Fibroblast of pulmonary artery (primary cell): Measurements from ENCODE around the gene CYP27C1.

ENCODE experiments used
- DNase-seq: peaks from one replicate; pipeline ENCODE4 v3.0.0-alpha.2; 2010; ENCODE audit warnings: low read depth
- H3K4me3 ChIP-seq: replicated peaks from 2 replicates; pipeline ENCODE4 v1.5.1; 2011; ENCODE audit warnings: low read depth, mild to moderate bottlenecking, control low read depth, low read length, moderate library complexity
- CTCF ChIP-seq: IDR thresholded peaks from 2 replicates; pipeline ENCODE4 v1.5.1; 2011; ENCODE audit warnings: mild to moderate bottlenecking, control low read depth, low read length, inconsistent platforms; ENCODE audit errors: missing control alignments

The CYP27C1 gene

GRCh38 chr2:127220102-127220767 is at the start of gene CYP27C1:
CYP27C1 (minus strand) TSS chr2:127220299; CDS start chr2:127220270, 29 bp downstream.
- peak within 1 kb of the TSS; percentile 38 for H3K4me3 ChIP-seq
- DNase-seq = no peak
- no peak for TF ChIP-seq CTCF

GRCh38 chr2:127261804-127262406 is 41.8 kb upstream of the CYP27C1 start:
- TF ChIP-seq CTCF = no peak
- DNase-seq = peak; percentile 60
- no peak overlapping the region for H3K4me3 ChIP-seq

- TF ChIP-seq CTCF = no peak
- no peak overlapping the region for H3K4me3 ChIP-seq
- no peak for DNase-seq
Observed at GRCh38 chr2:127259355-127259754, 39.3 kb upstream of the CYP27C1 start.

GRCh38 chr2:127256866-127257265 is 36.8 kb upstream of the CYP27C1 start:
- no peak overlapping the region for H3K4me3 ChIP-seq
- TF ChIP-seq CTCF = no peak
- DNase-seq = no peak

GRCh38 chr2:127256381-127256780 is 36.3 kb upstream of the CYP27C1 start:
- H3K4me3 ChIP-seq = no peak overlapping the region
- no peak for TF ChIP-seq CTCF
- no peak for DNase-seq

- no peak for DNase-seq
- H3K4me3 ChIP-seq = no peak overlapping the region
- TF ChIP-seq CTCF = no peak
Observed at GRCh38 chr2:127255721-127256120, 35.6 kb upstream of the CYP27C1 start.

- peak; percentile 3 for DNase-seq
- no peak for TF ChIP-seq CTCF
- H3K4me3 ChIP-seq = no peak overlapping the region
Observed at GRCh38 chr2:127255146-127255545, 35.0 kb upstream of the CYP27C1 start.
